Measurements from ENCODE around the gene CPNE1.
"Not testable (repeated sequence)": the region's sequence is repeated elsewhere in the genome, so short reads cannot be mapped to it uniquely, and the experiment has no call there.

CPNE1 gene

GRCh38 chr20:35697696-35698297 lies 33.1 kb upstream of the CPNE1 start:
- no peak for DNase-seq

GRCh38 chr20:35695978-35696377 lies 31.3 kb upstream of the CPNE1 start:
- DNase-seq = no peak

- DNase-seq = no peak
Measured at GRCh38 chr20:35695245-35695749, 30.6 kb upstream of the CPNE1 start.

- DNase-seq = no peak
Measured at GRCh38 chr20:35690265-35690664, 25.6 kb upstream of the CPNE1 start.

- not testable (repeated sequence) for DNase-seq
Measured at GRCh38 chr20:35686872-35687271, 22.2 kb upstream of the CPNE1 start.

GRCh38 chr20:35685368-35685767 lies 20.7 kb upstream of the CPNE1 start:
- DNase-seq = not testable (repeated sequence)

- DNase-seq = no peak
Measured at GRCh38 chr20:35681960-35682359, 17.3 kb upstream of the CPNE1 start.

GRCh38 chr20:35680452-35681183 lies 15.9 kb upstream of the CPNE1 start:
- DNase-seq = no peak

- DNase-seq = no peak
Measured at GRCh38 chr20:35674921-35675320, 10.2 kb upstream of the CPNE1 start.

GRCh38 chr20:35673884-35674283 lies 9.2 kb upstream of the CPNE1 start:
- DNase-seq = no peak

- no peak for DNase-seq
Measured at GRCh38 chr20:35669681-35670080, 5.0 kb upstream of the CPNE1 start.

- no peak for DNase-seq
Measured at GRCh38 chr20:35669221-35669620, 4.5 kb upstream of the CPNE1 start.

GRCh38 chr20:35665949-35666288 lies 1.2 kb upstream of the CPNE1 start:
- no peak for DNase-seq

- peak; percentile 46 for DNase-seq
Measured at GRCh38 chr20:35663516-35664465, 909 bp downstream of the CPNE1 start.

GRCh38 chr20:35662551-35662950 lies 2.1 kb downstream of the CPNE1 start:
- DNase-seq = no peak

GRCh38 chr20:35661908-35662307 lies 2.8 kb downstream of the CPNE1 start:
- no peak for DNase-seq

- DNase-seq = no peak
Measured at GRCh38 chr20:35661053-35661452, 3.6 kb downstream of the CPNE1 start.

GRCh38 chr20:35660122-35660937 lies 4.4 kb downstream of the CPNE1 start:
- DNase-seq = no peak

- DNase-seq = no peak
Measured at GRCh38 chr20:35657271-35657670, 7.4 kb downstream of the CPNE1 start.

GRCh38 chr20:35654415-35654814 lies 10.3 kb downstream of the CPNE1 start:
- no peak for DNase-seq

GRCh38 chr20:35653893-35654292 lies 10.8 kb downstream of the CPNE1 start:
- no peak for DNase-seq

GRCh38 chr20:35653430-35653734 lies 11.3 kb downstream of the CPNE1 start:
- DNase-seq = no peak
